HG02885 (cell line): ENCODE data around the gene EFNB3.

ENCODE experiments used
- ATAC-seq: cut with Tn5 transposase; IDR thresholded peaks from one replicate; pipeline ENCODE4 v1.9.1; 2021; ENCODE audit warnings: mild to moderate bottlenecking; ENCODE audit not compliant: unreplicated experiment, poor library complexity

Gene EFNB3

GRCh38 chr17:7697828-7698588 lies 7.0 kb upstream of the EFNB3 start:
- no peak for ATAC-seq

GRCh38 chr17:7700510-7700909 lies 4.5 kb upstream of the EFNB3 start:
- ATAC-seq: no peak

- no peak for ATAC-seq
Measured at GRCh38 chr17:7701681-7702080, 3.3 kb upstream of the EFNB3 start.

- no peak for ATAC-seq
Measured at GRCh38 chr17:7702776-7703175, 2.2 kb upstream of the EFNB3 start.

GRCh38 chr17:7703584-7704479 lies 1.2 kb upstream of the EFNB3 start:
- ATAC-seq: no peak

GRCh38 chr17:7705269-7706255 lies 560 bp downstream of the EFNB3 start:
- no peak for ATAC-seq

- ATAC-seq: no peak
Measured at GRCh38 chr17:7706631-7707354, 1.8 kb downstream of the EFNB3 start.

GRCh38 chr17:7707446-7707845 lies 2.4 kb downstream of the EFNB3 start:
- ATAC-seq: no peak

- ATAC-seq: no peak
Measured at GRCh38 chr17:7707858-7708750, 3.1 kb downstream of the EFNB3 start.

- ATAC-seq: no peak
Measured at GRCh38 chr17:7709031-7709430, 4.0 kb downstream of the EFNB3 start.

- ATAC-seq: no peak
Measured at GRCh38 chr17:7710301-7710700, 5.3 kb downstream of the EFNB3 start.

- ATAC-seq: no peak
Measured at GRCh38 chr17:7711051-7711755, 6.2 kb downstream of the EFNB3 start.

- no peak for ATAC-seq
Measured at GRCh38 chr17:7712111-7712771, 7.2 kb downstream of the EFNB3 start.

GRCh38 chr17:7713782-7714181 lies 8.8 kb downstream of the EFNB3 start:
- ATAC-seq: no peak

GRCh38 chr17:7714721-7715594 lies 10.0 kb downstream of the EFNB3 start:
- no peak for ATAC-seq
